DOHH2 (cell line): ENCODE data around the gene CMTM4.

Experiments used
- EZH2phosphoT487 ChIP-seq: fragments of 200-600 bp; sonication (generic); IDR thresholded peaks from 2 replicates; pipeline ENCODE4 v1.6.1; 2017; ENCODE audit warnings: borderline replicate concordance, mild to moderate bottlenecking, antibody characterized with exemption, low read length, moderate library complexity, mixed read lengths
- TF ChIP-seq, protein P1 (sequence below): fragments of 200-600 bp; sonication (generic); IDR thresholded peaks from one replicate; pipeline ENCODE4 v1.5.1; 2014; ENCODE audit warnings: antibody characterized with exemption, mild to moderate bottlenecking, low read depth, low read length; ENCODE audit not compliant: poor library complexity, severe bottlenecking

DNA sequence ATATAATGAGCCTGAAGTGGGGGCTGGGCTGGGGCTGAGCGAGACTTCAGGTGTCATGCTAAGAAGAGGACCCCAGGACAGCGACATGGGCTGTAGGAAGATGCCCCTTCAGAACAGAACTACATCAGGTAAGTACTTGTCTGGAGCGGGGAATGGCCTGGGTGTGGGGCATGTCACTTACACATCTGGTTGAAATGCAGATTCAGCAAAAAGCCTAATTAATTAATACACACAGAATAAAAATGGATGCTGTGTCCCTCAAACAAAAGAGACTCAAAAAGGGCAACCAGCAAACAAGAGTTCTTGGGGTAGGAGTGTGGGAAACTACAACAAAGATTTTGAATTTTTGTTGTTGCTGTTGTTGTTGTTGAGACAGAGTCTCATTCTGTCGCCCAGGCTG is 105.5 kb downstream of the CMTM4 start:
- no peak for TF ChIP-seq EZH2phosphoT487
- TF ChIP-seq, protein P1, sequence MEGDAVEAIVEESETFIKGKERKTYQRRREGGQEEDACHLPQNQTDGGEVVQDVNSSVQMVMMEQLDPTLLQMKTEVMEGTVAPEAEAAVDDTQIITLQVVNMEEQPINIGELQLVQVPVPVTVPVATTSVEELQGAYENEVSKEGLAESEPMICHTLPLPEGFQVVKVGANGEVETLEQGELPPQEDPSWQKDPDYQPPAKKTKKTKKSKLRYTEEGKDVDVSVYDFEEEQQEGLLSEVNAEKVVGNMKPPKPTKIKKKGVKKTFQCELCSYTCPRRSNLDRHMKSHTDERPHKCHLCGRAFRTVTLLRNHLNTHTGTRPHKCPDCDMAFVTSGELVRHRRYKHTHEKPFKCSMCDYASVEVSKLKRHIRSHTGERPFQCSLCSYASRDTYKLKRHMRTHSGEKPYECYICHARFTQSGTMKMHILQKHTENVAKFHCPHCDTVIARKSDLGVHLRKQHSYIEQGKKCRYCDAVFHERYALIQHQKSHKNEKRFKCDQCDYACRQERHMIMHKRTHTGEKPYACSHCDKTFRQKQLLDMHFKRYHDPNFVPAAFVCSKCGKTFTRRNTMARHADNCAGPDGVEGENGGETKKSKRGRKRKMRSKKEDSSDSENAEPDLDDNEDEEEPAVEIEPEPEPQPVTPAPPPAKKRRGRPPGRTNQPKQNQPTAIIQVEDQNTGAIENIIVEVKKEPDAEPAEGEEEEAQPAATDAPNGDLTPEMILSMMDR = no peak
